ENCODE data around the gene ERVFRD-1. TPM values are rescaled to one million over a fixed set of nuclear protein-coding genes. Genes with fewer than 3 reads are reported as not detected.
A peak's percentile ranks its signal among the peaks of the same experiment; 100 is the strongest.

ERVFRD-1 gene, protein sequence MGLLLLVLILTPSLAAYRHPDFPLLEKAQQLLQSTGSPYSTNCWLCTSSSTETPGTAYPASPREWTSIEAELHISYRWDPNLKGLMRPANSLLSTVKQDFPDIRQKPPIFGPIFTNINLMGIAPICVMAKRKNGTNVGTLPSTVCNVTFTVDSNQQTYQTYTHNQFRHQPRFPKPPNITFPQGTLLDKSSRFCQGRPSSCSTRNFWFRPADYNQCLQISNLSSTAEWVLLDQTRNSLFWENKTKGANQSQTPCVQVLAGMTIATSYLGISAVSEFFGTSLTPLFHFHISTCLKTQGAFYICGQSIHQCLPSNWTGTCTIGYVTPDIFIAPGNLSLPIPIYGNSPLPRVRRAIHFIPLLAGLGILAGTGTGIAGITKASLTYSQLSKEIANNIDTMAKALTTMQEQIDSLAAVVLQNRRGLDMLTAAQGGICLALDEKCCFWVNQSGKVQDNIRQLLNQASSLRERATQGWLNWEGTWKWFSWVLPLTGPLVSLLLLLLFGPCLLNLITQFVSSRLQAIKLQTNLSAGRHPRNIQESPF
- polyA plus RNA-seq (2013, experiment 1 of 2; ENCODE audit: insufficient read length), result not detected
- polyA plus RNA-seq (2013, experiment 2 of 2; ENCODE audit: insufficient read length), result not detected

DNA sequence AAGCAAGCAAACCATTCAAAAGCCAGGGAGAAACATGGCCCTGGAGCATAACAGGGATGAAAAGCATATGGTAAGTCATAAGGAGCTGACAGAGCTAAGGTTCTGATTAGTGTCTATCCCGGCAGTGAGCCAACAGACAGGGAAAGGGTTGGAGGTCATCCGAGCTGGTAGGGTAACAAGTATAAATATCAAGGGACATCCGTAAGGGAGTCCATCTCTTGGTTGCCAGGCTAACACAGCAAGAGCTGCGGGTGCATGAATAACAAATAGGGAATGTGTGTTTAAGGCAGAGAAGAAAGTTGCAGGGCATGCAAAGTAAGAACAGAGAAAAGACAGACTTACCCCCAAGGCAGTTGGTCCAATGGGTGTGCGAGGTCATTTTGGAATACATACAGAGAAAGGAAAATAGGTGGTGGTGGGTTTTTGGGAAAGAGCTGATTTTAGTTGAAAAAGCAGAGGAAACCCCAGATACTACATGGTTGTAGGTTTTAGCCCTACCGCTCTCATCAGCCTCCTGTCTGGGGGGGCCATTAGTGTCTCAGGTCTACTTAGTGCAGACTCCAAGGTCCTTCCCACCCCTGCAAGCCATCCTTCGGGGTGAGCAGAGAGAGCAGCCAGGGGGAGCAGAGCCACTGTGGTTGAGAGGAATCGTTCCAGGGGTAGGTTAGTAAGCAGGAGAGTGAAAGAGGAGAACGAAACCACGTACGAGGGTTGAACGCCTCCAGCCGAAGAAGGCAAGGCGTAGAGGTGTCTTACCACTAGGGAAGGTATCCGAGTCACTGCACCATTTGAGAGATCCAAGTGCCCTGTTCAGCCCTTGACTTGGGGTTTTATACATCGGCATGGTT is at the start of gene ERVFRD-1:
Gene ERVFRD-1 (minus strand): TSS at position 805 of the 848 bp plus-strand sequence. CDS start 6,415 bp downstream, outside the sequence.
- peak; percentile 29 for DNase-seq

- peak; percentile 44 for DNase-seq
Measured at GRCh38 chr6:11160199-11160598, 48.7 kb upstream of the ERVFRD-1 start.

GRCh38 chr6:11155589-11155988 is 44.1 kb upstream of the ERVFRD-1 start:
- DNase-seq, result no peak

DNA sequence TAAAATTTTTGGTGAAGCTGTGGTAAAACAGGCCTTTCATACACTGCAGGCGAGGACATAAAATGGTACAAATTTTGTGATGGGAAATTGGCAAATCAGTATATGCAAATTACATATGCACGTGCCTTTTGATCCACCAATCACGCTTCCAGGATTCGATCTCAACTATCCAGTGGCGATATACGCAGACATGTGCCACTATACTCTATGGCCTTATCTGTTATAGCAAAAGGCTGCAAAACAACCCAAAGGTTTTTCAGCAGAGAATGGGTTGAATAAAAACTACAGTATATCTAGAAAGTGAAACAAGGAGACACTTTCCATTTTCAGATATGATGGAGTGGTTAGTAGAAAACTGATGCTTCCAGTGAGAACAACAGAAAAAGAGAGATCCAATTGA is 41.9 kb upstream of the ERVFRD-1 start:
- no peak for DNase-seq

- no peak for DNase-seq
Measured at GRCh38 chr6:11152581-11152980, 41.1 kb upstream of the ERVFRD-1 start.

GRCh38 chr6:11151488-11151887 is 40.0 kb upstream of the ERVFRD-1 start:
- DNase-seq, result no peak

GRCh38 chr6:11149551-11149950 is 38.0 kb upstream of the ERVFRD-1 start:
- DNase-seq, result no peak

DNA sequence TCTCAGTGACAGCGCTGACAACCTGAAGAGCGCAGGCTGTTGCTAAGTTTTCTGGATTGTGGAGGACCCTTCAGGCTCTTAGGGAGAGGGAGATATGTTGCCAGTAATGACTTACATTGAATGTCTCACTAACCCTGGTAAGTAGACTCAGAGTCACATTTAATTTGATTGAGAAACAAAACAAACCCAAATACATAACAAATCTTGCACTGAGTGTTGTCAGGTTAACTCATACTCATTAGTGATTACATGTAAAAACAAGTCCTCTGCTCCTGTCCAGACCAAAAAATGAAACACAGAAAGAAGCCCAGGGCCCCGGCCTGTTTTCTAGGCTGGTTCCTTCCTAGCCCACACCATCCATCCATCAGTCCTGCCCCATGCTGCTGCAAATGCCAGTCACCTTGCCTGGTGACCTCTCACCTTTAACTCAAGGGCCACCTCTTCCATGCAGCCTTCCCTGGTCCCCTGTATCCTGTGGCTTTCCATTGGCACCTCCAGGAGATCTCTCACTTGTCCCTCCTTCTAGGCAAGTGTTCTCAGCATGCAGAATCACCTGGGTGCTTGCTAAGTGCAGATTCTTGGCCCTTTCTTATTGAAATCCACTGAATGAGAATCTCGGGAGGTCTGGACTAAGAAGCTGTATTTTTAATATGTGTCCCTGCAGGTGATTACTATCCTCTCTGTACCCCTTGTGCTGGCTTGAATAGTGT is 34.7 kb upstream of the ERVFRD-1 start:
- no peak for DNase-seq

GRCh38 chr6:11144393-11144851 is 32.9 kb upstream of the ERVFRD-1 start:
- DNase-seq, result peak; percentile 72

DNA sequence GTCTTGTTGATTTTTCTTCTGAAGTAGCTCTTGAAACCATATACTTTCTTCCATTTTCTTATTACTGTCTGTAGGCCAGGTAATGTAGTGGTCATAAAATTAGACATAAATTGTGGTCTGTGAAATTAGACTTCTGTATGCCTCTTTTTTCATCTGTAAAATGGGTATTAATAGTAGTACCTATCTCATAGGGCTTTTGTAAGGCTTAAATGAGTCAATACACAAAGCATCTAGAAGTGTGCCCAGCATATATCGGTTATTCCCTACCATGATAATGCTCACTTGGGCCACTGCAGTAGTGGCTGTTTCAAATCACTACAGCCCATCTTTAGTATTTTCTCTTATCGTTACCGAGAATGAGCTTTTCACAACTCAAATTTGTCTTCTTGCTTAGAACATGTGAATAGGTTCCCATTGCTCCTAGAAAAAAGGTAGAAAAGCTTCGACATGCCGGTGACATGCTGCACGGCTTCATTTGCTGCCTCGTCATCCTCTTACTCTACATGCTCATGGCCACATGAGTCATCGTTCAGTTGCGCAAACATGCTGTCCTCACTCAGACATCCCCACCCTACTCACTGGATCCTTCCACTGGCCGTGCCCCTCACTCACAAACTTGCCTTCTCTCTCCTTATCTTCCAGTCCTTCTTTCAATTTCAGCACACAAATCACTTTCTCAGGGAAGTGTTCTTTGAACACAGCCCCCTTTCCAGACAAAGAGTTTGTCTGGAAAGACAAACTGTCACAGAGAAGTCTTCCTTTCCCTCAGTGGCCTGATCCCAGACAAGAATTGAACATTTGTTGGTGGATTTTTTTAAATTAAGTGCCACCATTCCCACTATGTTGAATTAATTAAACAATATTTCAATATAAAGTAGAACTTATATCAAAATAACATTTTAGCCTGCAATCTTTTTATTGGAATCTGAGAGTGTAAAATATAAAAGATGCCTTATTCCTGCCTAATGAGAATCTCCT is 32.2 kb upstream of the ERVFRD-1 start:
- peak; percentile 77 for DNase-seq

DNA sequence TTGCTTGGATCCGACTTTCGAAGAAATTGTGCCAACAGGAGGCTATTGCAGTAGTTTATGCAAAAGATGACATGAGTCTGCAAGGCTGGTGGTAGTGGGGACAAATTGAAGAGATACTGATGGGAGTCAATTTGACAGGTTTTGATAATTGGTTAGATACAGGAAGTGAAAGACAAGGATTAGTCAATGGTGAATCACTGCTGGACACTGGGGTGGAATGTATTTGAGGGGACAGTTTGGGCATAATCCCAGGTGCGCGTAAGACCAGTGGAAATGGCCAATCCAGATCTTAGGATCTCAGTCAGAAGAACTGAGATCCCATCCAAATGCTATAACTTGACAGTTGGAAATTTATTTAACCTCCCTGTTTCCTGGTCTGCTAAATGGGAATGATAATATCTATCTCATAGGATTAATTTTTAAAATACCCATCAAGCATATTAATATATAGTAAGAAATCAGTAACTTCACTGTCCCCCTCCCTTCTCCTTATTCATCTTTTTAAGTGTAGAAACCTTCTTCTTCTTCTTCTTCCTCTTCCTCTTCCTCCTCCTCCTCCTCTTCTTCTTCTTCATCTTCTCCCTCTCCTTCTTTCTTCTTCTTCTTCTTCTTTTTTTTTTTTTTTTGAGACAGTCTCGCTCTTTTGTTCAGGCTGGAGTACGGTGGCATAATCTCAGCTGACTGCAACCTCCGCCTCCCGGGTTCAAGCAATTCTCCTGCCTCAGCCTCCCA is 30.9 kb upstream of the ERVFRD-1 start:
- no peak for DNase-seq

DNA sequence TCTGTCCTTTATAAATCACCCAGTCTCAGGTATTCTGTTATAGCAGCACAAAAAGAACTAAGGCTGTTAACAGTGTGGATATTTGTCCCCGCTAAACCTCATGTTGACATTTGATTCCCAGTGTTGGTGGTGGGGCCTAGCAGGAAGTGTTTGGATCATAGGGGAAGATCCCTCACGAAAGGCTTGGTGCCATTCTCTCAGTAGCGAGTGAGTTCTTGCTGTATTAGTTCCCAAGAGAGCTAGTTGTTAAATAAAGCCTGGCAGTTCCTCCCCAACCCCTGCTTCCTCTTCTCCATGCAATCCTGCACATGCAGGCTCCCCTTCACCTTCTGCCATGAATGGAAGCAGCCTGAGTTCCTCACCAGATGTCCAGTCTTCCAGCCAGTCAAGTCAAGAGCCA is 29.8 kb upstream of the ERVFRD-1 start:
- no peak for DNase-seq

GRCh38 chr6:11140056-11140455 is 28.5 kb upstream of the ERVFRD-1 start:
- peak; percentile 75 for DNase-seq

GRCh38 chr6:11139051-11139960 is 27.8 kb upstream of the ERVFRD-1 start:
- DNase-seq, result peak; percentile 56

DNA sequence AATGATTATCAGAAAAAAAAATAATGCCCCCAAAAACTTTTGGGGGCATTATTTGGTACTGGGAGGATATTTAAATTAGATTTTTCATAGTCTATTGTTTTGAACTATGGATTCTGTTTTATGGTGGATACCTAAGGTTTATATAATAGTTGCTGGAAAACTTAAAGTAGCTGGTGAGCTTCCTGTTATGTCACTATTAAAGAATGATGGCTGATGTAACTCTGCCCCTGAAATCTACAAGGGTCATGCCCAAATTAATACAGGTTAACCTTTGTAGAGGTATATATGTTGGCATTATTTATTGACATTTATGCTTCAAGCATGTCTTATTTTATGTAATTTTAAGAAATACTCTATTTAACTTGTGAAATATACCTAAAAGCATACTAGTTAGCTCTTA is 25.3 kb upstream of the ERVFRD-1 start:
- no peak for DNase-seq

DNA sequence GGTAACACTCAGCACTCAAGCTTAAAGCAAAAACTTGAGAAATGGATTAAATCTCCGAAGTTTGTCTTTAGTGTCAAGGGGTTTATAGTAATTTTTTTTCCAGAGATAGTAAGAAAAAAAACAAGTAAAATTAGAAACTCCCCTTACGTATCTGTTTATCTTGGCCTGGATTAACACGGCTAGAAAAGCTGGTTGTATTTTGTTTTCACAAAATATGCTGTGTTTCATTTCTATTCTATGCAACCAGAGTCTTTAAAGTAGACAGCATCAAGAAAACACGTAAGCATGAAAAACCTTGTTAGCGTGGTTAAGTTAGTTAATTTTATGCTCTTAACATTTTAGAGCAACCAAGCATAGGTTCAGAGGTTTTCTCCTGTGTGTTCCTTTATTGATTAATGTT is 21.8 kb upstream of the ERVFRD-1 start:
- DNase-seq, result no peak

GRCh38 chr6:11132194-11132888 is 20.8 kb upstream of the ERVFRD-1 start:
- no peak for DNase-seq

DNA sequence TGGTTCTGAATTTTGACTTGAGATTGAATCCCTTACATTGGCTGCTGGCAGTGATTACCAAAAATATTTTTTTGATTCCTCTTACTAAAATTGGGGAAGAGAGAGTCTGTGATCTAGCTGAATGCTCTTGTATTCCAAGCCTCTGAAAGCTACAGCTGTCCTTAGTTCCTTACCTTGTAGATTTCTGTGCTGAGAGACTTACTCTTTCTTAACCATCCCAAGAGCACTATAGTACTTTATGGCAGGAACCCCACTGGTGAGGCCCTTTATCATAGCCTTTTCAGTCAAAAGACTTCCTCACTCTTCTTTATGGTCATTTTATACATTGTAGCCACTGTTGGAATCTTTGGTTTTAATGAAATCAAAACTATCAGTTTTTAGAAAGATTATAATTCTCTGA is 19.1 kb upstream of the ERVFRD-1 start:
- no peak for DNase-seq

Measured in fibroblast of skin of scalp (primary cell).